ENCODE results near the gene PRKAB1.

Gene PRKAB1

DNA sequence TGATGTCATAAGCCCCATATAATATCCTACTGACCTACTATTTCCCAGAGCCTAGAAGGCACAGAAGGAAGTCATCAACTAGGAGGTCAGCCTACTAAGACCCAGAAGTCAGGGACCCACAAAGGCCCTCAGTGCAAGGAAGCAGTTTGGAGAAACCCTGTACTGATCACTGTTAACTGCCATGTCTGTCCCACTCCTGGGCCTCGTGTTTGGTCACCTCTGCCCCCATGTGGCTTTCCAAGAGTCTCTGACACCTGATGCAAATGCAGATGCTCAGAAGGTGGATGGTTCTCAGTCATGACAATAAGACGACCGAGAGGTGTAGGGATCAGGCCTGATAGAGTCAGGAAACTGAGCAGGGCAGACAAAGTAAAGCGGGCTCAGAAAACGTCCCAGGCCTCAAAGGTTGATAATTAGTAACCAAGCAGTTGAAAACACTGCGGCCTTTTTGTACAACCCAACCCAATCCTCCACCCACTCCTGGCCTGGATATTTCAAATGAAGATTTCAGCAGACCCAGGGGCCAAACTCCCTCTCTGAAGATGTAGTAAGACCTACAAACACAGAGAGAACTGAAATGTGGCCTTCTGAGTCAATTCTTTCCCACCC is 23.4 kb downstream of the PRKAB1 start:
- no peak overlapping the region for H3K14ac ChIP-seq (ENCODE audit: low read length in 2 of 2)
- H2AK5ac ChIP-seq (ENCODE audit: low read length, severe bottlenecking), result no peak overlapping the region
- no peak overlapping the region for H3K4ac ChIP-seq (ENCODE audit: low read depth in 1 of 2, low read length in 2 of 2)
- H3K4me3 ChIP-seq (ENCODE audit: insufficient read depth in 1 of 2, low read depth in 1 of 2, low read length in 2 of 2), result no peak overlapping the region
- peaks cover 1% of the 10 kb centered on the region for H3K4me1 ChIP-seq (ENCODE audit: control insufficient read depth, insufficient read depth, low read depth, low read length)
- H3K23ac ChIP-seq (ENCODE audit: low read length in 2 of 2), result no peak overlapping the region
- no peak overlapping the region for H3K4me2 ChIP-seq (ENCODE audit: low read length, poor library complexity, severe bottlenecking)
- no peaks in the 10 kb centered on the region for H3K27me3 ChIP-seq (ENCODE audit: control insufficient read depth in 1 of 2, insufficient read depth in 1 of 2, low read length in 2 of 2)
- H4K91ac ChIP-seq (ENCODE audit: low read length), result peak overlapping the region; percentile 60
- peaks cover 5% of the 10 kb centered on the region for H3K79me1 ChIP-seq (replicated peaks; ENCODE audit: low read length, poor library complexity, severe bottlenecking)
- no peak overlapping the region for H3K18ac ChIP-seq (ENCODE audit: low read depth in 1 of 2, low read length in 2 of 2)
- WGBS, result 92% methylated on average over 6 of the region's 6 CpGs
- no peak overlapping the region for H3K27ac ChIP-seq (ENCODE audit: low read length, poor library complexity, severe bottlenecking)
- H3K36me3 ChIP-seq (ENCODE audit: control insufficient read depth in 1 of 2, insufficient read depth in 2 of 2, low read depth in 1 of 2, low read length in 2 of 2), result peaks cover 13 to 16% of the 10 kb centered on the region in 2 experiments
- H2BK120ac ChIP-seq (ENCODE audit: low read depth, low read length), result no peak overlapping the region
- H3K9me3 ChIP-seq (ENCODE audit: control insufficient read depth, low read length), result no peaks in the 10 kb centered on the region
- H4K8ac ChIP-seq (ENCODE audit: low read length), result peak overlapping the region; percentile 42
- no peak overlapping the region for H2BK15ac ChIP-seq (ENCODE audit: low read depth, poor library complexity, severe bottlenecking)
- DNase-seq, result no peak
- H2AFZ ChIP-seq (ENCODE audit: low read depth, low read length), result no peak overlapping the region
- H2BK12ac ChIP-seq (ENCODE audit: low read length in 2 of 2), result peak overlapping the region in 1 of 2 experiments; percentile 6
- no peak overlapping the region for H3K9ac ChIP-seq (ENCODE audit: low read length)
- H2BK5ac ChIP-seq (ENCODE audit: low read depth, low read length, poor library complexity, severe bottlenecking), result no peak overlapping the region

DNA sequence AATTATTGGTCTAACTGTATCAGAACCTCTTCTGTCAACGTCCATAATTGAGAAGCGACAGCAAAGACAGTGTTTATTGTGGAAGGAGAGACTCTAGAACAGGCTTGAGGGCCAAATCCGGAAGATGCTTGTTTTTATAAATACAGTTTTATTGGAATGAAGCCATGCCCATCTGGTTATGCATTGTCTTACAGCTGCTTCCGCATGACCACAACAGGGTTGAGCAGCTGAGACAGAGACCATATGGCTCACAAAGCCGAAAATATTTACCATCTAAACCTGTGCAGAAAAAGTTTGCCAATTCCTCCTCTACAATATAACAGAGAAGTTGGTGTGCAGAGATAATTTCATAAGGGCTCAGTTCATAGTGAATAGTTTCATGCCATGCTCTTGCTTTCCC is 24.5 kb downstream of the PRKAB1 start:
- no peak overlapping the region for H3K14ac ChIP-seq (ENCODE audit: low read length in 2 of 2)
- no peaks in the 10 kb centered on the region for H3K27me3 ChIP-seq (ENCODE audit: control insufficient read depth in 1 of 2, insufficient read depth in 1 of 2, low read length in 2 of 2)
- H3K9ac ChIP-seq (ENCODE audit: low read length), result peak overlapping the region; percentile 7
- H4K91ac ChIP-seq (ENCODE audit: low read length), result no peak overlapping the region
- no peak overlapping the region for H2BK5ac ChIP-seq (ENCODE audit: low read depth, low read length, poor library complexity, severe bottlenecking)
- H2BK120ac ChIP-seq (ENCODE audit: low read depth, low read length), result no peak overlapping the region
- H3K4me1 ChIP-seq (ENCODE audit: control insufficient read depth, insufficient read depth, low read depth, low read length), result no peaks in the 10 kb centered on the region
- H3K18ac ChIP-seq (ENCODE audit: low read depth in 1 of 2, low read length in 2 of 2), result no peak overlapping the region
- H2BK12ac ChIP-seq (ENCODE audit: low read length in 2 of 2), result no peak overlapping the region
- H3K23ac ChIP-seq (ENCODE audit: low read length in 2 of 2), result no peak overlapping the region
- H3K4me3 ChIP-seq (ENCODE audit: insufficient read depth in 1 of 2, low read depth in 1 of 2, low read length in 2 of 2), result peak overlapping the region in 1 of 2 experiments; percentile 25
- no peak overlapping the region for H2AFZ ChIP-seq (ENCODE audit: low read depth, low read length)
- H3K27ac ChIP-seq (ENCODE audit: low read length, poor library complexity, severe bottlenecking), result no peak overlapping the region
- peaks cover 6% of the 10 kb centered on the region for H3K79me1 ChIP-seq (replicated peaks; ENCODE audit: low read length, poor library complexity, severe bottlenecking)
- no peak overlapping the region for H3K4ac ChIP-seq (ENCODE audit: low read depth in 1 of 2, low read length in 2 of 2)
- no peak overlapping the region for H4K8ac ChIP-seq (ENCODE audit: low read length)
- H3K4me2 ChIP-seq (ENCODE audit: low read length, poor library complexity, severe bottlenecking), result no peak overlapping the region
- no peaks in the 10 kb centered on the region for H3K9me3 ChIP-seq (ENCODE audit: control insufficient read depth, low read length)
- H2AK5ac ChIP-seq (ENCODE audit: low read length, severe bottlenecking), result no peak overlapping the region
- no peak for DNase-seq
- H2BK15ac ChIP-seq (ENCODE audit: low read depth, poor library complexity, severe bottlenecking), result no peak overlapping the region
- WGBS, result 90% methylated on average over 4 of the region's 5 CpGs
- peaks cover 13 to 19% of the 10 kb centered on the region in 2 experiments for H3K36me3 ChIP-seq (ENCODE audit: control insufficient read depth in 1 of 2, insufficient read depth in 2 of 2, low read depth in 1 of 2, low read length in 2 of 2)

- Histone ChIP-seq H2BK15ac (ENCODE audit: low read depth, poor library complexity, severe bottlenecking) (no peak overlapping the region), H3K27me3 (ENCODE audit: control insufficient read depth in 1 of 2, insufficient read depth in 1 of 2, low read length in 2 of 2) (no peaks in the 10 kb centered on the region), H3K18ac (ENCODE audit: low read depth in 1 of 2, low read length in 2 of 2) (no peak overlapping the region), H2AFZ (ENCODE audit: low read depth, low read length) (no peak overlapping the region), H3K23ac (ENCODE audit: low read length in 2 of 2) (no peak overlapping the region), H2BK120ac (ENCODE audit: low read depth, low read length) (no peak overlapping the region), H4K91ac (ENCODE audit: low read length) (no peak overlapping the region), H3K14ac (ENCODE audit: low read length in 2 of 2) (no peak overlapping the region), H3K36me3 (ENCODE audit: control insufficient read depth in 1 of 2, insufficient read depth in 2 of 2, low read depth in 1 of 2, low read length in 2 of 2) (peaks cover 16 to 22% of the 10 kb centered on the region in 2 experiments), H2BK5ac (ENCODE audit: low read depth, low read length, poor library complexity, severe bottlenecking) (no peak overlapping the region), H2BK12ac (ENCODE audit: low read length in 2 of 2) (no peak overlapping the region), H2AK5ac (ENCODE audit: low read length, severe bottlenecking) (no peak overlapping the region), H3K79me1 (replicated peaks; ENCODE audit: low read length, poor library complexity, severe bottlenecking) (peaks cover 6% of the 10 kb centered on the region), H3K4me3 (ENCODE audit: insufficient read depth in 1 of 2, low read depth in 1 of 2, low read length in 2 of 2) (peak overlapping the region in 1 of 2 experiments; percentile 26), H3K4me2 (ENCODE audit: low read length, poor library complexity, severe bottlenecking) (no peak overlapping the region), H3K27ac (ENCODE audit: low read length, poor library complexity, severe bottlenecking) (no peak overlapping the region), H3K4me1 (ENCODE audit: control insufficient read depth, insufficient read depth, low read depth, low read length) (no peaks in the 10 kb centered on the region), H3K4ac (ENCODE audit: low read depth in 1 of 2, low read length in 2 of 2) (no peak overlapping the region), H4K8ac (ENCODE audit: low read length) (no peak overlapping the region), H3K9ac (ENCODE audit: low read length) (peak overlapping the region; percentile 53), H3K9me3 (ENCODE audit: control insufficient read depth, low read length) (no peaks in the 10 kb centered on the region)
- 43% methylated on average over 6 of the region's 6 CpGs for WGBS
- DNase-seq, result peak; percentile 89
Observed at GRCh38 chr12:119692997-119693396, 25.1 kb downstream of the PRKAB1 start.

DNA sequence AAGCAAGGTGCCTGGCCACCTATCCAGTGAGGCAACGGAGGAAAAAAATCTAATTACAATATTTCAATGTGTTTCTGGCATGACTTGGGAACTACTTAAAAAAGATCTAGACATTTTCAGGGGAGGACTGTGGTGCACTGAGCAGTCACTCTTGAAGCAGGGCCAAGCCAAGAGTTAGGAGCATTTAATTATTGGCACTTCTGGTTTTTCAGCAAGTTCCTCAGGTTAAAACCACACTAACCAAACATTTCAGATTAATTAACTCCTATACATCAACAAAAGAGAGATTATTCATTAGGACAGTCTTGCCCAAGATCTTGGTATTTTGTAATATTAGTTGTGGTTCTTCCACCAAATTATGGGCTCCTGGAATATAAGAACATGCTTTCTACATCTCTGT is 25.6 kb downstream of the PRKAB1 start:
- no peak overlapping the region for H4K91ac ChIP-seq (ENCODE audit: low read length)
- H3K36me3 ChIP-seq (ENCODE audit: control insufficient read depth in 1 of 2, insufficient read depth in 2 of 2, low read depth in 1 of 2, low read length in 2 of 2), result peaks cover 12 to 19% of the 10 kb centered on the region in 2 experiments
- WGBS, result no CpG with 5 or more reads among the region's 1 CpG
- H2BK12ac ChIP-seq (ENCODE audit: low read length in 2 of 2), result no peak overlapping the region
- no peak overlapping the region for H3K4ac ChIP-seq (ENCODE audit: low read depth in 1 of 2, low read length in 2 of 2)
- H3K14ac ChIP-seq (ENCODE audit: low read length in 2 of 2), result no peak overlapping the region
- peaks cover 6% of the 10 kb centered on the region for H3K79me1 ChIP-seq (replicated peaks; ENCODE audit: low read length, poor library complexity, severe bottlenecking)
- H2BK5ac ChIP-seq (ENCODE audit: low read depth, low read length, poor library complexity, severe bottlenecking), result no peak overlapping the region
- no peak overlapping the region for H2BK120ac ChIP-seq (ENCODE audit: low read depth, low read length)
- no peaks in the 10 kb centered on the region for H3K4me1 ChIP-seq (ENCODE audit: control insufficient read depth, insufficient read depth, low read depth, low read length)
- H3K9me3 ChIP-seq (ENCODE audit: control insufficient read depth, low read length), result no peaks in the 10 kb centered on the region
- H3K27me3 ChIP-seq (ENCODE audit: control insufficient read depth in 1 of 2, insufficient read depth in 1 of 2, low read length in 2 of 2), result no peaks in the 10 kb centered on the region
- H2AFZ ChIP-seq (ENCODE audit: low read depth, low read length), result no peak overlapping the region
- H3K4me2 ChIP-seq (ENCODE audit: low read length, poor library complexity, severe bottlenecking), result no peak overlapping the region
- no peak overlapping the region for H3K18ac ChIP-seq (ENCODE audit: low read depth in 1 of 2, low read length in 2 of 2)
- no peak overlapping the region for H2AK5ac ChIP-seq (ENCODE audit: low read length, severe bottlenecking)
- H3K4me3 ChIP-seq (ENCODE audit: insufficient read depth in 1 of 2, low read depth in 1 of 2, low read length in 2 of 2), result peak overlapping the region in 1 of 2 experiments; percentile 26
- H4K8ac ChIP-seq (ENCODE audit: low read length), result no peak overlapping the region
- H2BK15ac ChIP-seq (ENCODE audit: low read depth, poor library complexity, severe bottlenecking), result no peak overlapping the region
- no peak for DNase-seq
- peak overlapping the region; percentile 53 for H3K9ac ChIP-seq (ENCODE audit: low read length)
- no peak overlapping the region for H3K27ac ChIP-seq (ENCODE audit: low read length, poor library complexity, severe bottlenecking)
- no peak overlapping the region for H3K23ac ChIP-seq (ENCODE audit: low read length in 2 of 2)
